ENCODE results near the gene SELENOV.

The SELENOV gene

GRCh38 chr19:39494661-39495060, 20.3 kb upstream of the SELENOV start:
- no peak for DNase-seq

GRCh38 chr19:39496063-39496462, 18.9 kb upstream of the SELENOV start:
- no peak for DNase-seq

GRCh38 chr19:39497701-39497995, 17.3 kb upstream of the SELENOV start:
- no peak for DNase-seq

- no peak for DNase-seq
Observed at GRCh38 chr19:39497996-39498797, 16.7 kb upstream of the SELENOV start.

- no peak for DNase-seq
Observed at GRCh38 chr19:39498798-39499642, 15.9 kb upstream of the SELENOV start, which contains the start of gene DLL3. TSS of gene DLL3 (plus strand) at chr19:39498947. CDS start at chr19:39498975, 28 bp downstream.

GRCh38 chr19:39499932-39500331, 15.0 kb upstream of the SELENOV start:
- DNase-seq, result no peak

- no peak for DNase-seq
Observed at GRCh38 chr19:39500543-39500942, 14.4 kb upstream of the SELENOV start.

- no peak for DNase-seq
Observed at GRCh38 chr19:39501340-39501739, 13.6 kb upstream of the SELENOV start.

GRCh38 chr19:39502640-39503417, 12.1 kb upstream of the SELENOV start:
- peak; percentile 67 for DNase-seq

- DNase-seq, result no peak
Observed at GRCh38 chr19:39506598-39506943, 8.4 kb upstream of the SELENOV start.

- peak; percentile 21 for DNase-seq
Observed at GRCh38 chr19:39506944-39507714, 7.8 kb upstream of the SELENOV start.

- DNase-seq, result no peak
Observed at GRCh38 chr19:39507715-39508364, 7.1 kb upstream of the SELENOV start.

- DNase-seq, result no peak
Observed at GRCh38 chr19:39508629-39509028, 6.3 kb upstream of the SELENOV start.

- DNase-seq, result no peak
Observed at GRCh38 chr19:39509233-39509632, 5.7 kb upstream of the SELENOV start.

- no peak for DNase-seq
Observed at GRCh38 chr19:39512988-39513387, 2.0 kb upstream of the SELENOV start.

- DNase-seq, result no peak
Observed at GRCh38 chr19:39515551-39516191, 732 bp downstream of the SELENOV start.

GRCh38 chr19:39516270-39516669, 1.3 kb downstream of the SELENOV start:
- no peak for DNase-seq

- no peak for DNase-seq
Observed at GRCh38 chr19:39517432-39517831, 2.5 kb downstream of the SELENOV start.

- DNase-seq, result no peak
Observed at GRCh38 chr19:39518458-39518857, 3.5 kb downstream of the SELENOV start.

GRCh38 chr19:39518975-39519374, 4.0 kb downstream of the SELENOV start:
- DNase-seq, result no peak
